ENCODE data around the gene C2orf74.
A peak's percentile ranks its signal among the peaks of the same experiment; 100 is the strongest.
"Not testable (repeated sequence)": the region's sequence is repeated elsewhere in the genome, so short reads cannot be mapped to it uniquely, and the experiment has no call there.

The C2orf74 gene

GRCh38 chr2:61176755-61177726 lies 15.1 kb downstream of the C2orf74 start:
- peak; percentile 96 for DNase-seq

GRCh38 chr2:61177727-61178549 lies 15.9 kb downstream of the C2orf74 start:
- peak; percentile 55 for DNase-seq

- peak; percentile 45 for DNase-seq
These were observed 16.9 kb downstream of the C2orf74 start for GRCh38 chr2:61178603-61179545.

- no peak for DNase-seq
These were observed 18.0 kb downstream of the C2orf74 start for GRCh38 chr2:61179701-61180639.

- DNase-seq = no peak
These were observed 18.7 kb downstream of the C2orf74 start for GRCh38 chr2:61180686-61181085.

- no peak for DNase-seq
These were observed 19.5 kb downstream of the C2orf74 start for GRCh38 chr2:61181382-61182058.

- no peak for DNase-seq
These were observed 20.0 kb downstream of the C2orf74 start for GRCh38 chr2:61182059-61182383.

- DNase-seq = no peak
These were observed 21.8 kb downstream of the C2orf74 start for GRCh38 chr2:61183795-61184194.

- DNase-seq = no peak
These were observed 22.3 kb downstream of the C2orf74 start for GRCh38 chr2:61184263-61184662.

GRCh38 chr2:61185231-61185728 lies 23.3 kb downstream of the C2orf74 start:
- no peak for DNase-seq

GRCh38 chr2:61187085-61187484 lies 25.1 kb downstream of the C2orf74 start:
- DNase-seq = no peak

GRCh38 chr2:61193670-61194561 lies 31.9 kb downstream of the C2orf74 start:
- no peak for DNase-seq

GRCh38 chr2:61194646-61195045 lies 32.7 kb downstream of the C2orf74 start:
- DNase-seq = not testable (repeated sequence)

- no peak for DNase-seq
These were observed 34.7 kb downstream of the C2orf74 start for GRCh38 chr2:61196671-61197070.

GRCh38 chr2:61205132-61205531 lies 43.1 kb downstream of the C2orf74 start:
- DNase-seq = no peak

GRCh38 chr2:61210332-61210981 lies 48.5 kb downstream of the C2orf74 start:
- DNase-seq = no peak

- DNase-seq = no peak
These were observed 52.2 kb downstream of the C2orf74 start for GRCh38 chr2:61214171-61214570.

Measured in stimulated activated CD4-positive, alpha-beta T cell treated with anti-CD3 and anti-CD28 coated beads, Interleukin-15, amount 100 ng/mL, for 24 hours (primary cell).